K562 (cell line): ENCODE measurements around the gene LETM1. TPM values are rescaled to one million over a fixed set of nuclear protein-coding genes. Genes with fewer than 3 reads are reported as not detected.

Experiments
- ATAC-seq: fragments of 200-7000 bp; cut with Tn5 transposase; 3 replicates; pipeline ENCODE4 v1.9.1; 2020; ENCODE audit warnings: moderate library complexity
- BruUV-seq: library from RNA; stranded (reverse); fragments of 400-500 nt; replicated peaks from 2 replicates; lab custom pipeline; 2021; lab: Mats Ljungman, UMichigan
- CTCF ChIA-PET: fragments of 300-600 bp; formaldehyde crosslinking; extraction: SDS; loops from one replicate; lab custom pipeline; 2021; ENCODE audit warnings: low intra/inter-chr PET ratio; lab: Yijun Ruan, JAX
- POLR2A ChIA-PET: fragments of 300-600, 350-650 bp; sonication (Branson Sonifier 250); formaldehyde crosslinking; extraction: SDS; loops from one replicate; lab custom pipeline; 2021; ENCODE audit warnings: antibody characterized with exemption, inconsistent platforms; lab: Yijun Ruan, JAX
- DNase-seq, 4 experiments: peaks; one replicate each; pipeline versions ENCODE4 v3.0.0 to v3.0.0-alpha.2; 2011 to 2018; ENCODE audit warnings: low spot score in 3 of 4, mixed read lengths in 3 of 4; ENCODE audit errors: extremely low read depth in 1 of 4
- FAIRE-seq: peaks from 2 replicates; lab custom pipeline; 2011; peaks lifted over from hg19 to GRCh38; lab: Jason Lieb, UNC
- H2AFZ ChIP-seq: 2 replicates; pipeline ENCODE4 v1.6.0; 2011; ENCODE audit warnings: low read depth, low read length, control low read depth, inconsistent platforms
- H3K27ac ChIP-seq: fragments of 200-600 bp; 3 replicates; pipeline ENCODE4 v1.8.0; 2011; ENCODE audit warnings: low read depth, mild to moderate bottlenecking, control low read depth, inconsistent platforms, low read length, moderate library complexity, mixed read lengths; ENCODE audit errors: extremely low read depth
- H3K27me3 ChIP-seq, 2 experiments: fragments of 300-600 bp in 1 of 2; 2 replicates in 1 of 2; 3 replicates in 1 of 2; pipeline versions ENCODE4 v1.6.0 to v1.8.0; 2011; ENCODE audit warnings: inconsistent platforms in 2 of 2, low read length in 2 of 2, mild to moderate bottlenecking in 1 of 2, mixed read lengths in 1 of 2, moderate library complexity in 1 of 2; ENCODE audit not compliant: control insufficient read depth in 2 of 2, insufficient read depth in 2 of 2
- H3K36me3 ChIP-seq: fragments of 300-600 bp; 3 replicates; pipeline ENCODE4 v1.8.0; 2011; ENCODE audit warnings: mild to moderate bottlenecking, low read length, inconsistent platforms; ENCODE audit not compliant: control insufficient read depth, insufficient read depth
- H3K4me1 ChIP-seq, 2 experiments: fragments of 200-600 bp in 1 of 2; replicated peaks in 1 of 2; 2 replicates in 1 of 2; 3 replicates in 1 of 2; pipeline versions ENCODE4 v1.5.1 to v1.8.0; 2011; ENCODE audit warnings: inconsistent platforms in 2 of 2, low read length in 2 of 2, mild to moderate bottlenecking in 1 of 2, mixed read lengths in 1 of 2, moderate library complexity in 1 of 2; ENCODE audit not compliant: control insufficient read depth in 2 of 2, insufficient read depth in 2 of 2
- H3K4me2 ChIP-seq: 2 replicates; pipeline ENCODE4 v1.6.1; 2011; ENCODE audit warnings: low read length, control low read depth, inconsistent platforms, mixed read lengths; ENCODE audit not compliant: insufficient read depth
- H3K4me3 ChIP-seq: fragments of 200-600 bp; sonication (generic), shearing (Covaris generic); 2 replicates; pipeline ENCODE4 v1.5.1; 2016; ENCODE audit warnings: control low read depth, inconsistent platforms
- H3K79me2 ChIP-seq: fragments of 200-600 bp; 3 replicates; pipeline ENCODE4 v1.8.0; 2011; ENCODE audit warnings: low read length, inconsistent platforms; ENCODE audit not compliant: control insufficient read depth, insufficient read depth
- H3K9ac ChIP-seq, 2 experiments: 2 replicates each; pipeline versions ENCODE4 v1.6.0 to v1.6.1; 2011; ENCODE audit warnings: low read depth in 2 of 2, low read length in 2 of 2, control low read depth in 1 of 2, inconsistent platforms in 1 of 2, mild to moderate bottlenecking in 1 of 2, mixed read lengths in 1 of 2; ENCODE audit not compliant: insufficient read depth in 1 of 2
- H3K9me1 ChIP-seq: one replicate; pipeline ENCODE4 v1.6.0; 2011; ENCODE audit warnings: inconsistent platforms, mild to moderate bottlenecking, low read length, moderate library complexity; ENCODE audit not compliant: control insufficient read depth, insufficient read depth
- H3K9me3 ChIP-seq: replicated peaks from 2 replicates; pipeline ENCODE4 v1.5.1; 2011; ENCODE audit warnings: low read depth, low read length, inconsistent platforms; ENCODE audit not compliant: control insufficient read depth, insufficient read depth
- H4K20me1 ChIP-seq: replicated peaks from 2 replicates; pipeline ENCODE4 v1.6.1; 2011; ENCODE audit warnings: low read length, inconsistent platforms, mixed read lengths; ENCODE audit not compliant: control insufficient read depth, insufficient read depth
- ATF2 ChIP-seq: sonication (generic); formaldehyde crosslinking; IDR thresholded peaks from 2 replicates; pipeline ENCODE4 v1.8.1; 2022; ENCODE audit warnings: missing genetic modification reagents
- CBX8 ChIP-seq: fragments of 200-600 bp; sonication (generic); IDR thresholded peaks from 2 replicates; pipeline ENCODE4 v1.6.1; 2012; ENCODE audit warnings: borderline replicate concordance, mixed run types, low read depth, mild to moderate bottlenecking, moderate library complexity, mixed read lengths, low read length, control low read depth, inconsistent platforms; ENCODE audit not compliant: poor library complexity, severe bottlenecking; ENCODE audit errors: extremely low read depth
- CTCFL ChIP-seq: IDR thresholded peaks from 2 replicates; pipeline ENCODE4 v1.6.1; 2011; ENCODE audit warnings: borderline replicate concordance, low read depth, mild to moderate bottlenecking, moderate library complexity, low read length; ENCODE audit not compliant: insufficient read depth, poor library complexity, severe bottlenecking
- DEAF1 ChIP-seq: fragments of 450-650 bp; formaldehyde crosslinking; IDR thresholded peaks from 2 replicates; pipeline ENCODE4 v1.4.0; 2020; ENCODE audit warnings: mild to moderate bottlenecking, moderate library complexity
- E2F5 ChIP-seq: sonication (generic); formaldehyde crosslinking; IDR thresholded peaks from 2 replicates; pipeline ENCODE4 v1.8.0; 2022; ENCODE audit warnings: mild to moderate bottlenecking, missing genetic modification reagents
- FOXK2 ChIP-seq, 2 experiments: fragments of 450-650 bp; IDR thresholded peaks in 1 of 2; conservative IDR thresholded peaks in 1 of 2; 2 replicates each; pipeline ENCODE4 v1.6.1; 2016; ENCODE audit warnings: low read depth in 2 of 2, mild to moderate bottlenecking in 1 of 2
- L3MBTL2 ChIP-seq: fragments of 450-650 bp; IDR thresholded peaks from 2 replicates; pipeline ENCODE4 v1.6.1; 2016; ENCODE audit warnings: mild to moderate bottlenecking, moderate library complexity
- LEF1 ChIP-seq: fragments of 450-650 bp; IDR thresholded peaks from 2 replicates; pipeline ENCODE4 v1.6.1; 2016; ENCODE audit warnings: mild to moderate bottlenecking
- NR2F6 ChIP-seq: fragments of 450-650 bp; formaldehyde crosslinking; IDR thresholded peaks from 2 replicates; pipeline ENCODE4 v1.4.0; 2020; ENCODE audit warnings: mild to moderate bottlenecking
- POLR3G ChIP-seq: IDR thresholded peaks from 2 replicates; pipeline ENCODE4 v1.6.1; 2011; ENCODE audit not compliant: insufficient read length, insufficient replicate concordance; ENCODE audit errors: extremely low read depth
- TGIF2 ChIP-seq: sonication (generic); formaldehyde crosslinking; IDR thresholded peaks from 2 replicates; pipeline ENCODE4 v1.8.1; 2022; ENCODE audit warnings: mild to moderate bottlenecking, missing genetic modification reagents, moderate library complexity
- ZNF436 ChIP-seq: fragments of 250-450, 450-650 bp; sonication (Bioruptor Pico); formaldehyde crosslinking; IDR thresholded peaks from 2 replicates; pipeline ENCODE4 v1.7.0; 2020; ENCODE audit warnings: mild to moderate bottlenecking
- ZNF77 ChIP-seq: fragments of 250-450 bp; sonication (Bioruptor Pico); IDR thresholded peaks from 2 replicates; pipeline ENCODE4 v1.5.0; 2020
- whole genome bisulfite sequencing: fragments of 100-300 bp; shearing (Covaris generic); methylation state at CpG from one replicate; pipeline ENCODE4 v1.1.6; 2016; ENCODE audit warnings: low coverage, mixed read lengths; ENCODE audit not compliant: insufficient coverage; ENCODE audit errors: missing lambda C conversion rate; 5-methylcytosine and 5-hydroxymethylcytosine counted together
- in situ Hi-C: fragments of 300-500 bp; cut with MboI; formaldehyde crosslinking; loops from 4 replicates; pipeline ENCODE4 v1.15.0; 2018; ENCODE audit warnings: inconsistent platforms, mixed read lengths
- intact Hi-C: fragments of 100-400 bp; cut with micrococcal nuclease; formaldehyde crosslinking; loops from 2 replicates; pipeline ENCODE4 v1.14.2; 2022
- polyA plus RNA-seq, 8 experiments: library from polyadenylated mRNA; depleted of rRNA in 4 of 8; stranded (reverse) in 5 of 8; unstranded in 3 of 8; fragments of >200 nt; fragmentation: Nextera tagmentation in 2 of 8; fragmentation: Illumina TruSeq in 1 of 8; extraction: Ambion mirVana in 2 of 8; extraction: Trizol in 1 of 8; gene quantifications; 2 replicates each; pipeline versions ENCODE4 v1.2.1 to v1.2.3, GENCODE V29; 2011 to 2014; ENCODE audit warnings: inconsistent platforms in 1 of 8, missing spikeins in 1 of 8
- total RNA-seq, 7 experiments: library from RNA; depleted of rRNA in 6 of 7; stranded (reverse); fragments of >200 nt in 6 of 7; fragmentation: Illumina TruSeq in 2 of 7; extraction: Trizol in 2 of 7; gene quantifications; 2 replicates each; pipeline versions ENCODE4 v1.2.1 to v1.2.3, GENCODE V29; 2011 to 2021; ENCODE audit warnings: low replicate concordance in 1 of 7

Gene LETM1
- total and polyA plus RNA-seq, 9 of the 15 experiments (the other 6 are each of a cell fraction or from before 2014, with no cell fraction given) = 3.9 to 109 (median 35.0) TPM

GRCh38 chr4:1776521-1777161 lies 79.3 kb downstream of the LETM1 start:
- no peaks in the 10 kb centered on the region for H3K27me3 ChIP-seq
- H3K4me2 ChIP-seq = no peak overlapping the region
- DNase-seq (no peak), ATAC-seq (no peak)
- CTCF ChIA-PET = no interaction called here
- no peaks in the 10 kb centered on the region for H4K20me1 ChIP-seq
- peak overlapping the region in 1 of 2 experiments; percentile 58; a peak in 2 of 4 replicates for H3K9ac ChIP-seq
- POLR2A ChIA-PET = interaction anchor here (1.0 kb wide), 1 partner anchor 13 kb away, joined by 3 read pairs; no protein-coding TSS in a partner anchor
- WGBS = 55% methylated on average over 18 of the region's 24 CpGs
- intact Hi-C loops = no loop called here
- H3K4me1 ChIP-seq = peaks cover 0 to 85% of the 10 kb centered on the region in 2 experiments; a peak in 4 of 5 replicates
- no peaks in the 10 kb centered on the region for H3K9me3 ChIP-seq
- H3K36me3 ChIP-seq = no peaks in the 10 kb centered on the region
- no peak for TF ChIP-seq CTCFL
- TF ChIP-seq ATF2 (CRISPR knock-in tag) = no peak
- TF ChIP-seq L3MBTL2 = no peak
- no peak for TF ChIP-seq FOXK2 (conservative IDR thresholded peaks at IDR 0.05 in 1 of 2, IDR thresholded peaks at IDR 0.05 in 1 of 2; ENCODE audit: low read depth in 2 of 2)
- no peak for TF ChIP-seq ZNF436
- TF ChIP-seq ZNF77 (CRISPR knock-in tag) = no peak
- no peak for TF ChIP-seq POLR3G
- TF ChIP-seq E2F5 (CRISPR knock-in tag) = no peak
- no peak for TF ChIP-seq NR2F6 (CRISPR knock-in tag)
- TF ChIP-seq TGIF2 (CRISPR knock-in tag) = no peak
- no peak for TF ChIP-seq DEAF1 (CRISPR knock-in tag)
- TF ChIP-seq LEF1 = no peak
- no peak for TF ChIP-seq CBX8
- TF ChIP-seq, all 486 proteins: peak for 0
- BruUV-seq = no TSS peak
- Histone ChIP-seq H3K9me1 (no peaks in the 10 kb centered on the region), H3K79me2 (no peaks in the 10 kb centered on the region), H2AFZ (no peak overlapping the region), H3K4me3 (no peak overlapping the region), H3K27ac (no peak overlapping the region)
- no peak for FAIRE-seq
- in situ Hi-C loops = no loop called here
